ENCODE results near the gene ADAMTSL2. TPM values are rescaled to one million over a fixed set of nuclear protein-coding genes. Genes with fewer than 3 reads are reported as not detected.

The ADAMTSL2 gene
- polyA plus RNA-seq, 1 experiment: not detected

DNA sequence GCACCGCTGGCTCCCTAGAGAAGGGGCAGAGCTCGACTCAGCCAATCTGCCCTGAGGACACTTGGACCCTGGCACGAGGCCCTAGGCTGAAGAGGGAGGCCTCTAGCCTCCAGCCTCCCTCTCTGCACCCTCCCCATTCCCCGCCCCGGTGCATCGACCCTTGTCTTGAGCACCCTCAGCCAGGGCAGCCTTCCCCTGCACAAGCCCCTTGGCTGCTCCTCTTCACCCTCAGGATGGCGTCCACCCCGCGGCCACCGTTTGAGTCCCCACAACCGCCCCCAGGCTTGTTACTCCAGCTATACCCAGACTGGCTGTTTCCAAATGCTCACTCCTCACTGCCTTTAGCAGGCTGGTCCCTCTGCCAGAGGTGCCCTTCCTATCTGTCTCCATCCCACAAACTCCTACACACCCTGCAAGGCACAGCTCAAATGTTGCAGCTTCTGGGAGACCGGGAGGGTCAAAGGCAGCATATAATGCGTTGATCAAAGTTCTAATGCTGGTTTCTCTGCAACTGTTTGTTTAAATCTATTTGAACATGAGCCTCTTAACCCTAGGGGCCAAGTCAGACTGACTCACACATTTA, 81.2 kb downstream of the ADAMTSL2 start:
- DNase-seq (ENCODE audit: low read depth): no peak
- H3K27me3 ChIP-seq (ENCODE audit: control insufficient read depth, insufficient read depth, low read length): peaks cover 15% of the 10 kb centered on the region
- H3K4me3 ChIP-seq (ENCODE audit: low read depth, low read length): no peak overlapping the region
- POLR2A ChIA-PET: no interaction called here
- TF ChIP-seq, protein P1, sequence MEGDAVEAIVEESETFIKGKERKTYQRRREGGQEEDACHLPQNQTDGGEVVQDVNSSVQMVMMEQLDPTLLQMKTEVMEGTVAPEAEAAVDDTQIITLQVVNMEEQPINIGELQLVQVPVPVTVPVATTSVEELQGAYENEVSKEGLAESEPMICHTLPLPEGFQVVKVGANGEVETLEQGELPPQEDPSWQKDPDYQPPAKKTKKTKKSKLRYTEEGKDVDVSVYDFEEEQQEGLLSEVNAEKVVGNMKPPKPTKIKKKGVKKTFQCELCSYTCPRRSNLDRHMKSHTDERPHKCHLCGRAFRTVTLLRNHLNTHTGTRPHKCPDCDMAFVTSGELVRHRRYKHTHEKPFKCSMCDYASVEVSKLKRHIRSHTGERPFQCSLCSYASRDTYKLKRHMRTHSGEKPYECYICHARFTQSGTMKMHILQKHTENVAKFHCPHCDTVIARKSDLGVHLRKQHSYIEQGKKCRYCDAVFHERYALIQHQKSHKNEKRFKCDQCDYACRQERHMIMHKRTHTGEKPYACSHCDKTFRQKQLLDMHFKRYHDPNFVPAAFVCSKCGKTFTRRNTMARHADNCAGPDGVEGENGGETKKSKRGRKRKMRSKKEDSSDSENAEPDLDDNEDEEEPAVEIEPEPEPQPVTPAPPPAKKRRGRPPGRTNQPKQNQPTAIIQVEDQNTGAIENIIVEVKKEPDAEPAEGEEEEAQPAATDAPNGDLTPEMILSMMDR (IDR thresholded peaks at IDR 0.05; ENCODE audit: insufficient read depth, low read depth, low read length): no peak
- H3K36me3 ChIP-seq (ENCODE audit: control insufficient read depth, insufficient read depth, low read length): no peaks in the 10 kb centered on the region
- CTCF ChIA-PET: no interaction called here

DNA sequence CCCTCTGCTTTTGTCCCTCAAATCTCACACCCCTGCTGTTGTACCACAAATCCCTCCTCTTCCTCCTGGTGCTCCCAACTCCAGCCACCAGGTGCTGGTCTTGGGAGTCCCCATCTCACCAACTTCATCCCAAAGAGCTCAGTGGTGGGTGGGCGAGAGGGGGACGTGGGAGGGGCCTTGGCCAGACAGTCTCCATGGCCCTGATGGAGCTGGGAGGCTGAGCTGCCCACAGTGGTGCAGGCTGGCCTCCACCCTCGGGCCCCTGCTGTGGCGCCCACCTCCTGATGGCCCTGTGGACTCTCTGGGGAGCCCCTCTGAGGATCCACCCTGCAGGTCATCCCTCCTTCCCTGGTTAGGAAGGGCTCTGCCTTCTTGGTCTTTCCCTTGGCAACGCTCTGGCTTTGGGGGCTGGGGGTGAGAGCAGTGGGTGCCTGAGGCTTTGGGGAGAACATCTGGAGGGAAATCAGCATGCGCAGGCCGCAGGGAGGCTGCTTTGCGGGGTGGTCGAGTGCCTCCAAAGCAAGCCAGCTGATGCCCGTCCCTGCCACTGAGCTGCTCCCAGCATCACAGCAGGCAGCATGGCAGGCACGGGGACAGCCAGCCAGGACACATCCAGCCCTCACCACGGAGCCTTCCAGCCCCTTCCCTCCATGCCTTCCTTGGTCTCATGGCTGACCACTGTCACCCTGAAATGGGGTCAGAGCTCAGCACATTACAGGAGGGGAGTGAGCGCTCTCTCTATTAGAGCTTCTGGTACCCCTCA, 82.3 kb downstream of the ADAMTSL2 start:
- no peak for DNase-seq (ENCODE audit: low read depth)
- Histone ChIP-seq H3K36me3 (ENCODE audit: control insufficient read depth, insufficient read depth, low read length) (no peaks in the 10 kb centered on the region), H3K4me3 (ENCODE audit: low read depth, low read length) (no peak overlapping the region), H3K27me3 (ENCODE audit: control insufficient read depth, insufficient read depth, low read length) (peaks cover 19% of the 10 kb centered on the region)
- POLR2A ChIA-PET: no interaction called here
- CTCF ChIA-PET: interaction anchor here (0.5 kb wide), 1 partner anchor 390 kb away, joined by 3 read pairs; no protein-coding TSS in a partner anchor
- TF ChIP-seq, protein P1 (IDR thresholded peaks at IDR 0.05; ENCODE audit: insufficient read depth, low read depth, low read length): no peak

DNA sequence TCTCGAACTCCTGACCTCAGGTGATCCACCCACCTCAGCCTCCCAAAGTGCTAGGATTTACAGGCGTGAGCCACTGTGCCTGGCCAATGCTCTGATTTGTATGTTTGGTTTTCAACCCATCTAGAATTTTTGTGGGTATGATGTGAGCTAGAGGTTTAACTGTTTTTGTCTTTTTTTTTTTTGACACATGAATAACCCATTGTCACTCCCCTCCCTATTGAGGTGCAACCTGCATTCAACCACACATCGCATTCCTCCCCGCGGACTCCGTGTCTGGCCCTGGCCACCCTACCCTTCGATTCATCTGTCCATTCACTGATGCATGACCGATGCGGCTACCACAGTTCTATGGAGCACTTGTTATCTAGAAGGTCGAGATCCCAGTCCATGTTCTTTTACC, 84.2 kb downstream of the ADAMTSL2 start:
- POLR2A ChIA-PET: no interaction called here
- Histone ChIP-seq H3K27me3 (ENCODE audit: control insufficient read depth, insufficient read depth, low read length) (peaks cover 26% of the 10 kb centered on the region), H3K36me3 (ENCODE audit: control insufficient read depth, insufficient read depth, low read length) (no peaks in the 10 kb centered on the region), H3K4me3 (ENCODE audit: low read depth, low read length) (no peak overlapping the region)
- TF ChIP-seq, protein P1 (IDR thresholded peaks at IDR 0.05; ENCODE audit: insufficient read depth, low read depth, low read length): no peak
- CTCF ChIA-PET: no interaction called here
- no peak for DNase-seq (ENCODE audit: low read depth)

DNA sequence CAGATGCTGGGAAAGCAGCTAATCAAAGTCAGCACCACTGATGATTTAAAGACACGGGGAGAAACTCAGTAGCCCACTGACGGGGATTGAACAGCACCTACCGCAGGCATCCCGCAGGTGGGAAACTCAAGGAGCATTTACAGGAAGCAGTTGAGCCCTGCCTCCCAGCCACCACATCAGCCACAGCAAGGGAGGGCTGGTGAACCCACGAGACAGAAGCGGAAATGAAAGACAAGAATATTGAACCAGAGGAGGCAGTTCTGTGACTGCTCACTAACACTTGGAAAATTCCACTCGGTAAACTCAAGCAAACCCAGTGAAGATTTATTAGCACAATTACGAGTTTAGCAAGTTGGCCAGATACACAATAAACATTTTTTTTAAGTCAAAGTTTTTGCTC, 85.3 kb downstream of the ADAMTSL2 start:
- TF ChIP-seq, protein P1 (IDR thresholded peaks at IDR 0.05; ENCODE audit: insufficient read depth, low read depth, low read length): no peak
- CTCF ChIA-PET: no interaction called here
- POLR2A ChIA-PET: no interaction called here
- no peaks in the 10 kb centered on the region for H3K36me3 ChIP-seq (ENCODE audit: control insufficient read depth, insufficient read depth, low read length)
- H3K27me3 ChIP-seq (ENCODE audit: control insufficient read depth, insufficient read depth, low read length): peaks cover 20% of the 10 kb centered on the region
- DNase-seq (ENCODE audit: low read depth): no peak
- no peak overlapping the region for H3K4me3 ChIP-seq (ENCODE audit: low read depth, low read length)

DNA sequence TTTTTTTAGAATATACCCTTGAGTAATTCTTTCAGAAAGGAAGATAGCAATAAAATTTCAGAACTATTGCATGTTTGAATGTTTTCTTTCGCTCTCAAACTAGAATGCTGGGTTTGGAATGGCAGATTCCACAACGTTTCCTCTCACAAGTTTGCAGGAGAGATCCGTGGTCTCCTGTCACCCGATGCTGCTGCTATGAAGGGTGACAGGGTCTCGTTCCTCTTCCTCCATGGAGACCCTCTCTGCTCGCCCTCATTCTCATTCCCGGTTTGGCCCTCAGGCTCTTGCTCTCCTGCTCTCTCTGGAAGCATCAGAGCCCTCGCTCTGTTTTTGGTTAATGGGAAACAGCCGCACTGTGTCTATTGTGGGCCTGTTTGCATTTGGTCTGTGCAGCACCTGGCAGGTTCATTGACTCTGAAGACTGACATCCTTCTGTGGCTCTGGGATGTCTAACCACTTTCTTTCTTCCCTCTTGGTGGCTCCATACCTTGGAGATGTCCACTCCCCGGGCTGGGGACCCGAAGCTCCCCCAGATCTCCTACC, 87.3 kb downstream of the ADAMTSL2 start:
- TF ChIP-seq, protein P1 (IDR thresholded peaks at IDR 0.05; ENCODE audit: insufficient read depth, low read depth, low read length): no peak
- ChIA-PET POLR2A (no interaction called here), CTCF (no interaction called here)
- DNase-seq (ENCODE audit: low read depth): no peak
- Histone ChIP-seq H3K27me3 (ENCODE audit: control insufficient read depth, insufficient read depth, low read length) (peaks cover 15% of the 10 kb centered on the region), H3K36me3 (ENCODE audit: control insufficient read depth, insufficient read depth, low read length) (no peaks in the 10 kb centered on the region), H3K4me3 (ENCODE audit: low read depth, low read length) (no peak overlapping the region)

Data from BJ (cell line).